Left forelimb (tissue), 1 donor: ENCODE measurements around the gene NEURL3.
"Not testable (repeated sequence)": the region's sequence is repeated elsewhere in the genome, so short reads cannot be mapped to it uniquely, and the experiment has no call there.

ENCODE experiments used
- DNase-seq: peaks from one replicate; pipeline ENCODE4 v3.0.0-alpha.2; 2018; ENCODE audit warnings: low spot score

Gene NEURL3

DNA sequence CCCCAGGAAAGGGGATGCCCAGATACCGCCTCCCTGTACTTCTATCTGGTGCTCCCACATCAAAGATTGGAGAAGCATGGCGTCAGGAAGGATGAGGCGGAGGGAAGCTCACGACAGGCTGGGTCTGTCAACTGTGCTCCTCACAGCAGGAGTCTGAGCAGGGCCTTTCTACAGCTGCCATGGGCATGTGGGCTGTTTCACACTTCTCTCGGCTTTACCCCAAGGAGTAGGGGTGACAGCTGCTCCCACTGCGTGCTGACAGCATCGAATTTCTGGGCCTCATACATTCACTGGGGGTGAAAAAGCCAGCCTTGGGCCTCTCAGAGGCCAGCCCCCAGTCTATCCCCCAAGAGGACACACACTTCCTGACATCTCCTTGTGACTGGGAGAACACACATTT lies 21.1 kb downstream of the NEURL3 start:
- no peak for DNase-seq

DNA sequence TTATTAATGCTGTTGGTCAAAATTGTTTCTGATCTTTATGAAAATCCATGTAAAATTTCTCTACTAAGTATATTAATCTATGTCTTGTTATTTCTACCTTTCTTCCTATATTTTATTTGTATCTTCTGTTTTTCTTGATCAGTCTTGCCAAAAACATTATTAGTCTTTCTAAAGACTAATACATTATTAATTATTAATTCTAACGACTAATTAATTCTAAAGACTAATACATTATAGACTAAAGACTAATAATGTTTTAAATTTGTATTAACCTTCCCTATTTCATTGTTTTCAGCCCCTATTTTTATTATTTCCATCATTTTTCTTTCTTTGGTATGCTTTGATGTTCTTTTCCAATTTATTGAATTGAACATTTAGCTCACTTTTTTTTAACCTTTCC lies 27.7 kb downstream of the NEURL3 start:
- DNase-seq: no peak

GRCh38 chr2:96471772-96472171 lies 33.4 kb downstream of the NEURL3 start:
- DNase-seq: no peak

GRCh38 chr2:96470636-96471035 lies 34.5 kb downstream of the NEURL3 start:
- DNase-seq: no peak

DNA sequence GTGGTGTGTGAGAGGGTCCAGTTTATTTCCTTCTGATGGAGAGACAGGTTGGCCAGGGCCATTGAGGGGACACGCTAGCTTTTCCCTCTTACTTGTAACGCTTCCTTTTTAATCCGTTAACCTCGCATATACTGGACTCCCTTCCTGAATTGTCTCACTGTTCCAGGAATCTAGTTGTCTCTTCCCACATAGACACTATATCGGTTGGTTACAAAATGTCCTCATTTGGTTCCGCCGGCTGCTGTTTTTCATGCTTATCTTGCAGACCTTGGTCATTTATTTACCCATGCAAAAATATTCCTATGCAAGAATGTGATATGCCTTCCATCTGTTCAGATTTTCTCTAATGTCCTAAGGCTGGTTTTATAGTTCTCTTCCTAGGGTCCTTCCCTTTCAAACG lies 35.0 kb downstream of the NEURL3 start:
- DNase-seq: no peak

DNA sequence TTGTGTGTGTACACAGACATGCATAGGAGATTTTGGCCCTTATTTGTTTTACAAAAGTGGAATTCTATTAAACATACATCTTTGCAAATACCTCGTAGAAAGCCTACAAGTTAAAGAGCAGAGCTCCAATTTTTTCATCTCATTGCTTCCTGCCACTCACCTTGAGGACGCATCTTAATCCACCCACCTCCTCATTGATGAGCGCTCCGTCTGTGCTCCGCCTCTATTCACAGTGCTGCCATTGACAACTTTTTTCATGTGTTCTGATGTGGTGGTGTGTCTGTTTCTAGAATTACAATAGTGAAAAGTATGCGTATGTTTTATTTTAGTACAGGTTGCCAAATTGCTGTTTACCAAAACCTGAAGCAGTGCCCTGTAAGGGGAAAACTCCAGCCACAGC lies 36.3 kb downstream of the NEURL3 start:
- no peak for DNase-seq

GRCh38 chr2:96464651-96465050 lies 40.5 kb downstream of the NEURL3 start:
- no peak for DNase-seq

- DNase-seq: no peak
These were observed 41.1 kb downstream of the NEURL3 start for GRCh38 chr2:96464061-96464460.

DNA sequence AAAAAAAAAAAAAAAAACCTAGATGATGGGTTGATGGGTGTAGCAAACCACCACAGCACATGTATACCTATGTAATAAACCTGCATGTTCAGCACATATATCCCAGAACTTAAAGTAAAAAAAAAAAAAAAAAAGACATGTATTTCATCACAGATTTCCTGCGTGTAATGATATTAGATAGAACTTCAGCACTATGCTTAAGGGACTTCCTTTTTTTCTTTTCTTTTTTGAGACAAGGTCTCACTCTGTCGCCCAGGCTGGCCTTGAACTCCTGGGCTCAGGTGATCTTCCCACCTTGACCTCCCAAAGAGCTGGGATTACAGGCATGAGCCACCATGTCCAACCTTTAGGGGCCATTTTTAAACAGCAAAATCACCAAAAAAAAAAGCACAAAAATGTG lies 42.0 kb downstream of the NEURL3 start:
- DNase-seq: no peak

DNA sequence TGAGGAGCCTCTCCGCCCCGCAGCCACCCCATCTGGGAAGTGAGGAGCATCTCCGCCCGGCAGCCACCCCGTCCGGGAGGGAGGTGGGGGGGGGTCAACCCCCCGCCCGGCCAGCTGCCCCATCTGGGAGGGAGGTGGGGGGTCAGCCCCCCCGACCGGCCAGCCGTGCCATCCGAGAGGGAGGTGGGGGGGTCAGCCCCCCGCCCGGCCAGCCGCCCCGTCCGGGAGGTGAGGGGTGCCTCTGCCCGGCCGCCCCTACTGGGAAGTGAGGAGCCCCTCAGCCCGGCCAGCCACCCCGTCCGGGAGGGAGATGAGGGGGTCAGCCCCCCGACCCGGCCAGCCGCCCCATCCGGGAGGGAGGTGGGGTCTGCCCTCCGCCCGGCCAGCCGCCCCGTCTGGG lies 43.5 kb downstream of the NEURL3 start:
- not testable (repeated sequence) for DNase-seq

GRCh38 chr2:96452053-96452452 lies 53.1 kb downstream of the NEURL3 start:
- DNase-seq: no peak

DNA sequence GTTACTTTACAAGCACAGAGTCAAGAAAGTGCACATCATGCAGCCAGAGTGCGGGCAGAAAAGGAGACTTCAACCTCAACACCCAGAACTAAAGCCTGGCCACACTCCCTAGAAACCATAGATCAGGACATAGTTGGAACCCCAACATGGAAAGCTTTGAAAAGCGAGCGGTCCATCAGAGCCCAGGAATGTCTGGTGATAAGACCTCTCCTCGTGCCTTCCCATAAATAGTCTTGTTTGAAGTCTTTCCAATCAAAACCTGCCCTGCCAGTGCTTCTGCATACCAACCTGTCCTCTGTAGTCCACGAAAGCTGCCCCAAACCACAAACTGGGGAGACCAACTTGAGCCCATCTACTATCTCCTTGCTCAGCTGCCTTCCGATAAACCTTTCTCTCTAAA lies 55.5 kb downstream of the NEURL3 start:
- no peak for DNase-seq

DNA sequence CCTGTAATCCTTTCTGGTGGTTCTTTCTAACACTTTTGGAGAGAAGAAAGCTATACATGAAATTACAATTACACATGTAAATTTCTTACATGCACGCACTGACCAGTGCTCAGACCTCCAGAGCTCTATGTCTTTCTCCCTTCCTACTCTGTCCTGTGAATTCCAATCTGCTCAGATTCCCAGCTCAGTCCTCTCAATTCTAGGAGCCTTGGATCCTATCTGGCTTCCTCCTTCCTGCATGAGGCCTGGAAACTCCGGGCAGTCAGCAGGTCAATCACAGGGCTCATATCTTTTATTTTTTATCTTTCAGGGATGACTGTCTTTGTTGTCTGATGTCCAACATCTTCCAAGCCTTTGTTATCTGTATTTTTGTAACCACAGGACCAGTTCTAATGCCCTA lies 56.0 kb downstream of the NEURL3 start:
- DNase-seq: no peak

- DNase-seq: no peak
These were observed 57.4 kb downstream of the NEURL3 start for GRCh38 chr2:96447726-96448125.
